Measurements from ENCODE around the gene SLC35E3.
"Not testable (repeated sequence)": the region's sequence is repeated elsewhere in the genome, so short reads cannot be mapped to it uniquely, and the experiment has no call there.

- TF ChIP-seq ZNF274 (IDR thresholded peaks at IDR 0.05; ENCODE audit: low read depth, low read length); SUZ12 (IDR thresholded peaks at IDR 0.05; ENCODE audit: extremely low read depth, insufficient read depth, insufficient read length): not testable (repeated sequence)
Observed at GRCh38 chr12:68811573-68811972, 65.6 kb downstream of the SLC35E3 start.
